GM12874 (cell line): ENCODE measurements around the gene NFIB.

Source experiments
- CTCF ChIP-seq: IDR thresholded peaks from 2 replicates; pipeline ENCODE4 v1.5.1; 2011; ENCODE audit warnings: low read depth, mild to moderate bottlenecking, control low read depth, low read length, moderate library complexity; ENCODE audit not compliant: insufficient read depth

The NFIB gene

GRCh38 chr9:14222149-14222835, 91.6 kb downstream of the NFIB start:
- no peak for TF ChIP-seq CTCF

GRCh38 chr9:14221558-14221957, 92.4 kb downstream of the NFIB start:
- TF ChIP-seq CTCF, result no peak

- TF ChIP-seq CTCF, result no peak
Observed at GRCh38 chr9:14221119-14221518, 92.8 kb downstream of the NFIB start.

GRCh38 chr9:14220256-14220655, 93.7 kb downstream of the NFIB start:
- no peak for TF ChIP-seq CTCF

GRCh38 chr9:14219850-14220249, 94.1 kb downstream of the NFIB start:
- TF ChIP-seq CTCF, result no peak

GRCh38 chr9:14218253-14218652, 95.7 kb downstream of the NFIB start:
- no peak for TF ChIP-seq CTCF

- TF ChIP-seq CTCF, result no peak
Observed at GRCh38 chr9:14216612-14217194, 97.2 kb downstream of the NFIB start.
